ENCODE results near the gene FEM1C. TPM values are rescaled to one million over a fixed set of nuclear protein-coding genes. Genes with fewer than 3 reads are reported as not detected.

FEM1C gene
- total RNA-seq: 10 to 100 TPM; 16.8 to 17.0 TPM

GRCh38 chr5:115544436-115545350 is at the start of gene FEM1C:
FEM1C (minus strand) TSS chr5:115544775; CDS start chr5:115543493, 1,282 bp downstream.
- peaks cover 6% of the 10 kb centered on the region for H3K9me3 Mint-ChIP-seq
- peaks cover 47% of the 10 kb centered on the region for H3K4me1 Mint-ChIP-seq
- H3K4me3 Mint-ChIP-seq: peak within 1 kb of the TSS; percentile 94
- ChIA-PET POLR2A (interaction anchor here (0.6 to 3.6 kb wide), 34 partner anchors 9 to 540 kb away, joined by 3 to 33 read pairs (median 5); partner anchors contain the start of genes AP3S1, ATG12, CCDC112 and COMMD10), CTCF (interaction anchor here (1.0 to 4.3 kb wide), 4 partner anchors 17 to 235 kb away, joined by 4 to 25 read pairs (median 5); partner anchors contain the start of gene TMED7)
- peak; percentile 96 for DNase-seq
- H3K27ac Mint-ChIP-seq: peak within 1 kb of the TSS; percentile 99
- H3K36me3 Mint-ChIP-seq (ENCODE audit: low read depth): peaks cover 47% of the 10 kb centered on the region
- no peaks in the 10 kb centered on the region for H3K27me3 Mint-ChIP-seq

GRCh38 chr5:115589043-115589442 is 44.5 kb upstream of the FEM1C start:
- POLR2A ChIA-PET: no interaction called here
- Mint-ChIP-seq H3K36me3 (ENCODE audit: low read depth) (no peaks in the 10 kb centered on the region), H3K27ac (no peak overlapping the region), H3K4me3 (no peak overlapping the region), H3K27me3 (no peaks in the 10 kb centered on the region), H3K9me3 (no peaks in the 10 kb centered on the region), H3K4me1 (no peaks in the 10 kb centered on the region)
- CTCF ChIA-PET: interaction anchor here (0.7 to 2.3 kb wide), 3 partner anchors 14 to 280 kb away, joined by 3 to 7 read pairs (median 3); no protein-coding TSS in a partner anchor
- DNase-seq: no peak

- H3K36me3 Mint-ChIP-seq (ENCODE audit: low read depth): no peaks in the 10 kb centered on the region
- H3K4me3 Mint-ChIP-seq: no peak overlapping the region
- ChIA-PET POLR2A (no interaction called here), CTCF (interaction anchor here (1.3 to 2.3 kb wide), 3 partner anchors 11 to 279 kb away, joined by 3 to 8 read pairs (median 7); no protein-coding TSS in a partner anchor)
- no peaks in the 10 kb centered on the region for H3K9me3 Mint-ChIP-seq
- no peaks in the 10 kb centered on the region for H3K4me1 Mint-ChIP-seq
- no peaks in the 10 kb centered on the region for H3K27me3 Mint-ChIP-seq
- DNase-seq: no peak
- H3K27ac Mint-ChIP-seq: no peak overlapping the region
Measured at GRCh38 chr5:115588640-115589039, 44.1 kb upstream of the FEM1C start.

GRCh38 chr5:115586525-115587146 is 42.1 kb upstream of the FEM1C start:
- Mint-ChIP-seq H3K4me3 (no peak overlapping the region), H3K36me3 (ENCODE audit: low read depth) (no peaks in the 10 kb centered on the region), H3K27ac (no peak overlapping the region), H3K4me1 (no peaks in the 10 kb centered on the region), H3K27me3 (no peaks in the 10 kb centered on the region), H3K9me3 (no peaks in the 10 kb centered on the region)
- POLR2A ChIA-PET: no interaction called here
- CTCF ChIA-PET: interaction anchor here (1.8 kb wide), 1 partner anchor 277 kb away, joined by 8 read pairs; no protein-coding TSS in a partner anchor
- no peak for DNase-seq

- Mint-ChIP-seq H3K36me3 (ENCODE audit: low read depth) (no peaks in the 10 kb centered on the region), H3K4me1 (no peaks in the 10 kb centered on the region), H3K9me3 (no peaks in the 10 kb centered on the region), H3K27me3 (no peaks in the 10 kb centered on the region), H3K4me3 (no peak overlapping the region), H3K27ac (no peak overlapping the region)
- POLR2A ChIA-PET: no interaction called here
- CTCF ChIA-PET: interaction anchor here (1.0 kb wide), 1 partner anchor 276 kb away, joined by 3 read pairs; no protein-coding TSS in a partner anchor
- DNase-seq: no peak
Measured at GRCh38 chr5:115585265-115585664, 40.7 kb upstream of the FEM1C start.

GRCh38 chr5:115584501-115584900 is 39.9 kb upstream of the FEM1C start:
- Mint-ChIP-seq H3K27ac (no peak overlapping the region), H3K4me1 (no peaks in the 10 kb centered on the region), H3K4me3 (no peak overlapping the region), H3K36me3 (ENCODE audit: low read depth) (no peaks in the 10 kb centered on the region), H3K27me3 (no peaks in the 10 kb centered on the region), H3K9me3 (no peaks in the 10 kb centered on the region)
- POLR2A ChIA-PET: no interaction called here
- CTCF ChIA-PET: interaction anchor here (1.0 kb wide), 1 partner anchor 276 kb away, joined by 3 read pairs; no protein-coding TSS in a partner anchor
- no peak for DNase-seq

GRCh38 chr5:115583474-115583873 is 38.9 kb upstream of the FEM1C start:
- CTCF ChIA-PET: interaction anchor here (0.7 kb wide), 1 partner anchor 40 kb away, joined by 3 read pairs; no protein-coding TSS in a partner anchor
- no peaks in the 10 kb centered on the region for H3K9me3 Mint-ChIP-seq
- no peak for DNase-seq
- H3K36me3 Mint-ChIP-seq (ENCODE audit: low read depth): no peaks in the 10 kb centered on the region
- no peak overlapping the region for H3K4me3 Mint-ChIP-seq
- no peak overlapping the region for H3K27ac Mint-ChIP-seq
- POLR2A ChIA-PET: no interaction called here
- no peaks in the 10 kb centered on the region for H3K27me3 Mint-ChIP-seq
- no peaks in the 10 kb centered on the region for H3K4me1 Mint-ChIP-seq

GRCh38 chr5:115580941-115581340 is 36.4 kb upstream of the FEM1C start:
- DNase-seq: no peak
- Mint-ChIP-seq H3K4me3 (no peak overlapping the region), H3K36me3 (ENCODE audit: low read depth) (no peaks in the 10 kb centered on the region), H3K4me1 (no peaks in the 10 kb centered on the region), H3K27me3 (no peaks in the 10 kb centered on the region), H3K9me3 (no peaks in the 10 kb centered on the region), H3K27ac (no peak overlapping the region)
- CTCF ChIA-PET: interaction anchor here (1.1 kb wide), 1 partner anchor 10 kb away, joined by 3 read pairs; no protein-coding TSS in a partner anchor
- POLR2A ChIA-PET: interaction anchor here (1.4 kb wide), 1 partner anchor 14 kb away, joined by 4 read pairs; no protein-coding TSS in a partner anchor

GRCh38 chr5:115579747-115580173 is 35.2 kb upstream of the FEM1C start:
- no peaks in the 10 kb centered on the region for H3K4me1 Mint-ChIP-seq

GRCh38 chr5:115579216-115579615 is 34.6 kb upstream of the FEM1C start:
- no peak overlapping the region for H3K27ac Mint-ChIP-seq
- no peak overlapping the region for H3K4me3 Mint-ChIP-seq
- peaks cover 2% of the 10 kb centered on the region for H3K4me1 Mint-ChIP-seq
- no peaks in the 10 kb centered on the region for H3K36me3 Mint-ChIP-seq (ENCODE audit: low read depth)
- H3K9me3 Mint-ChIP-seq: no peaks in the 10 kb centered on the region
- H3K27me3 Mint-ChIP-seq: peaks cover 3% of the 10 kb centered on the region
- POLR2A ChIA-PET: no interaction called here
- CTCF ChIA-PET: no interaction called here
- DNase-seq: no peak

More at GRCh38 chr5:115579747-115580173, 35.2 kb upstream of the FEM1C start:
- Mint-ChIP-seq H3K27me3 (peaks cover 1% of the 10 kb centered on the region), H3K27ac (no peak overlapping the region), H3K4me3 (no peak overlapping the region), H3K36me3 (ENCODE audit: low read depth) (no peaks in the 10 kb centered on the region), H3K9me3 (no peaks in the 10 kb centered on the region)
- no peak for DNase-seq
- POLR2A ChIA-PET: no interaction called here
- CTCF ChIA-PET: no interaction called here

GRCh38 chr5:115578657-115579056 is 34.1 kb upstream of the FEM1C start:
- no peak overlapping the region for H3K27ac Mint-ChIP-seq
- H3K4me3 Mint-ChIP-seq: no peak overlapping the region
- DNase-seq: no peak
- H3K36me3 Mint-ChIP-seq (ENCODE audit: low read depth): no peaks in the 10 kb centered on the region
- H3K27me3 Mint-ChIP-seq: peaks cover 5% of the 10 kb centered on the region
- ChIA-PET POLR2A (no interaction called here), CTCF (no interaction called here)
- H3K9me3 Mint-ChIP-seq: no peaks in the 10 kb centered on the region
- peaks cover 2% of the 10 kb centered on the region for H3K4me1 Mint-ChIP-seq

GRCh38 chr5:115577741-115578140 is 33.2 kb upstream of the FEM1C start:
- Mint-ChIP-seq H3K4me1 (peaks cover 2% of the 10 kb centered on the region), H3K4me3 (no peak overlapping the region), H3K9me3 (no peaks in the 10 kb centered on the region), H3K27me3 (peaks cover 6% of the 10 kb centered on the region), H3K36me3 (ENCODE audit: low read depth) (no peaks in the 10 kb centered on the region), H3K27ac (no peak overlapping the region)
- DNase-seq: no peak
- CTCF ChIA-PET: interaction anchor here (0.6 to 6.2 kb wide), 4 partner anchors 10 to 428 kb away, joined by 3 to 149 read pairs (median 3); no protein-coding TSS in a partner anchor
- POLR2A ChIA-PET: interaction anchor here (0.6 kb wide), 1 partner anchor 241 kb away, joined by 4 read pairs; no protein-coding TSS in a partner anchor

- POLR2A ChIA-PET: interaction anchor here (0.6 kb wide), 1 partner anchor 241 kb away, joined by 4 read pairs; no protein-coding TSS in a partner anchor
- Mint-ChIP-seq H3K4me1 (peaks cover 2% of the 10 kb centered on the region), H3K27ac (no peak overlapping the region), H3K4me3 (no peak overlapping the region), H3K9me3 (no peaks in the 10 kb centered on the region), H3K27me3 (peaks cover 10% of the 10 kb centered on the region), H3K36me3 (ENCODE audit: low read depth) (no peaks in the 10 kb centered on the region)
- no peak for DNase-seq
- CTCF ChIA-PET: interaction anchor here (0.6 to 6.2 kb wide), 4 partner anchors 11 to 429 kb away, joined by 3 to 149 read pairs (median 3); no protein-coding TSS in a partner anchor
Measured at GRCh38 chr5:115577329-115577728, 32.8 kb upstream of the FEM1C start.
